Activated CD4-positive, alpha-beta memory T cell treated with anti-CD3 and anti-CD28 coated beads, Interleukin-2, amount 10 ng/mL, durations not matched to agents 7 days and 5 days (primary cell): ENCODE data around the gene VPS41. TPM values are rescaled to one million over a fixed set of nuclear protein-coding genes. Genes with fewer than 3 reads are reported as not detected.

Experiments
- CTCF ChIA-PET: fragments of 350-600 bp; sonication (Branson Sonifier 250); formaldehyde crosslinking; loops from one replicate; lab custom pipeline; 2021; ENCODE audit warnings: antibody characterized with exemption, inconsistent platforms; lab: Charles Lee
- POLR2A ChIA-PET: fragments of 350-600 bp; sonication (Branson Sonifier 250); formaldehyde crosslinking; loops from one replicate; lab custom pipeline; 2021; ENCODE audit warnings: antibody characterized with exemption; lab: Charles Lee
- DNase-seq: peaks from one replicate; pipeline ENCODE4 v3.0.0-alpha.2; 2020
- H3K27ac Mint-ChIP-seq: one replicate; pipeline ENCODE4 v1.8.0; 2021; ENCODE audit warnings: mild to moderate bottlenecking, mixed read lengths
- H3K27me3 Mint-ChIP-seq: one replicate; pipeline ENCODE4 v1.8.0; 2021; ENCODE audit warnings: mixed read lengths
- H3K36me3 Mint-ChIP-seq: one replicate; pipeline ENCODE4 v1.8.0; 2021; ENCODE audit warnings: low read depth, mixed read lengths
- H3K4me1 Mint-ChIP-seq: one replicate; pipeline ENCODE4 v1.8.0; 2021; ENCODE audit warnings: mixed read lengths
- H3K4me3 Mint-ChIP-seq: one replicate; pipeline ENCODE4 v1.8.0; 2021; ENCODE audit warnings: mild to moderate bottlenecking, mixed read lengths
- H3K9me3 Mint-ChIP-seq: one replicate; pipeline ENCODE4 v1.8.0; 2021; ENCODE audit warnings: mixed read lengths
- total RNA-seq, 2 experiments: library from RNA; stranded (reverse); gene quantifications; one replicate each; pipeline ENCODE4 v1.2.3, GENCODE V29; 2021

VPS41 gene
- total RNA-seq, 2 experiments from 2014 or later = 52.8 to 54.8 TPM

DNA sequence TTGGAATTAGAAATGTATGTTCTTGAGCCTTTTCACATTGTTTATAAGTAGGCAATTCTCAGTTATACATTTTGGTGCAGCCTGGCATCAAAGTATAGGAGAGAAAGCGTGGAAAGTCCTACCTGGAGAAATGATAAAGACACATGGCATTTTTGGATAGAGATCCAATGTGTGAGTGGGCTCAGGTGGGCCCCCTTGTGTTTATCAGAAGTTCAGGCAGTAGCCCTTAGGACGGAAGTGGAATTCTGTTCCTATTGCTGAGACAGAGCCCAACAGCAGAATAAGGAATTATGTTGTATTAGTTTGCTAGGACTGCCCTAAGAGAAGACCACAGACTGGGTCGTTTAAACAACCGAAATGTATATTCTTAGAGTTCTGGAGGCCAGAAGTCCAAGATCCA is 192.6 kb downstream of the VPS41 start:
- no peak overlapping the region for H3K27ac Mint-ChIP-seq
- DNase-seq = no peak
- peaks cover 10% of the 10 kb centered on the region for H3K36me3 Mint-ChIP-seq
- H3K4me1 Mint-ChIP-seq = no peaks in the 10 kb centered on the region
- peaks cover 6% of the 10 kb centered on the region for H3K9me3 Mint-ChIP-seq
- POLR2A ChIA-PET = no interaction called here
- CTCF ChIA-PET = interaction anchor here (0.8 to 1.4 kb wide), 2 partner anchors 8 to 501 kb away, joined by 3 to 4 read pairs; no protein-coding TSS in a partner anchor
- H3K4me3 Mint-ChIP-seq = no peak overlapping the region
- peaks cover 3% of the 10 kb centered on the region for H3K27me3 Mint-ChIP-seq

- DNase-seq = no peak
- H3K27me3 Mint-ChIP-seq = peaks cover 8% of the 10 kb centered on the region
- no peak overlapping the region for H3K27ac Mint-ChIP-seq
- H3K4me1 Mint-ChIP-seq = peaks cover 7% of the 10 kb centered on the region
- no peaks in the 10 kb centered on the region for H3K36me3 Mint-ChIP-seq
- H3K4me3 Mint-ChIP-seq = no peak overlapping the region
- ChIA-PET POLR2A (no interaction called here), CTCF (no interaction called here)
- H3K9me3 Mint-ChIP-seq = no peaks in the 10 kb centered on the region
These were observed 199.9 kb downstream of the VPS41 start for GRCh38 chr7:38709123-38709522.

- H3K36me3 Mint-ChIP-seq = no peaks in the 10 kb centered on the region
- no peaks in the 10 kb centered on the region for H3K9me3 Mint-ChIP-seq
- POLR2A ChIA-PET = no interaction called here
- peaks cover 6% of the 10 kb centered on the region for H3K27me3 Mint-ChIP-seq
- H3K27ac Mint-ChIP-seq = no peak overlapping the region
- H3K4me3 Mint-ChIP-seq = no peak overlapping the region
- DNase-seq = no peak
- peaks cover 7% of the 10 kb centered on the region for H3K4me1 Mint-ChIP-seq
- CTCF ChIA-PET = no interaction called here
These were observed 204.2 kb downstream of the VPS41 start for GRCh38 chr7:38704751-38705150.

GRCh38 chr7:38704041-38704547 is 204.9 kb downstream of the VPS41 start:
- CTCF ChIA-PET = no interaction called here
- H3K36me3 Mint-ChIP-seq = no peaks in the 10 kb centered on the region
- H3K9me3 Mint-ChIP-seq = no peaks in the 10 kb centered on the region
- H3K27me3 Mint-ChIP-seq = peaks cover 6% of the 10 kb centered on the region
- H3K4me1 Mint-ChIP-seq = peaks cover 4% of the 10 kb centered on the region
- POLR2A ChIA-PET = no interaction called here
- H3K27ac Mint-ChIP-seq = no peak overlapping the region
- DNase-seq = no peak
- no peak overlapping the region for H3K4me3 Mint-ChIP-seq

- no peak overlapping the region for H3K27ac Mint-ChIP-seq
- H3K27me3 Mint-ChIP-seq = peaks cover 6% of the 10 kb centered on the region
- ChIA-PET CTCF (no interaction called here), POLR2A (no interaction called here)
- no peak overlapping the region for H3K4me3 Mint-ChIP-seq
- no peaks in the 10 kb centered on the region for H3K9me3 Mint-ChIP-seq
- peaks cover 2% of the 10 kb centered on the region for H3K4me1 Mint-ChIP-seq
- no peak for DNase-seq
- no peaks in the 10 kb centered on the region for H3K36me3 Mint-ChIP-seq
These were observed 205.9 kb downstream of the VPS41 start for GRCh38 chr7:38703093-38703492.

DNA sequence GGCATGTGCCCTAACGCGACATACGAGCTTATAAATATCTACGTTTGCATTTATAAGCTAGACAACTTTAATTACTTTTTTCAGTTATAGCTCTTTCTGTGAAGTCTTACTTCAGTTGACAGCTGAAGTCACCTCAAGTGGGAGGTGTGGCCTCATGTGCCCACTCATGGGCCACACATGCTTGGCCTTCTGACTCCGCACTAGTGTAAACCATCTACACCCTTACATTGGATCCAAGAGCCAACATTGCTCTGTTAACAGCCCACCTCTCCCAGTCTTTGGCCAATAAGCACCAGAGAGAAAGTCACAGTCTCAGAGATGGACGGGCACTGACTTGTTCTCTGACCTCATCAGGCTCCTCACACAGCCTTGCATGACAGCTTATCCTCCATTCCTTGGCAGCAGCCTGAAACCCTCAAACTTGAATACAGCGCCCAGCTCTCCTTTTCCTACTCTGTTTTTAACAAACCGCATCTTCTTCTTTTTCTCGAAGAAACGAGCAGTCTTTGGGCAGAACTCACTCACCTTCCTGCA is 206.9 kb downstream of the VPS41 start:
- POLR2A ChIA-PET = no interaction called here
- Mint-ChIP-seq H3K27me3 (peaks cover 4% of the 10 kb centered on the region), H3K27ac (no peak overlapping the region), H3K4me3 (no peak overlapping the region), H3K4me1 (no peaks in the 10 kb centered on the region), H3K9me3 (no peaks in the 10 kb centered on the region), H3K36me3 (no peaks in the 10 kb centered on the region)
- CTCF ChIA-PET = no interaction called here
- DNase-seq = no peak

- no peaks in the 10 kb centered on the region for H3K9me3 Mint-ChIP-seq
- DNase-seq = no peak
- ChIA-PET CTCF (no interaction called here), POLR2A (no interaction called here)
- H3K4me1 Mint-ChIP-seq = no peaks in the 10 kb centered on the region
- no peak overlapping the region for H3K27ac Mint-ChIP-seq
- H3K27me3 Mint-ChIP-seq = peaks cover 4% of the 10 kb centered on the region
- no peak overlapping the region for H3K4me3 Mint-ChIP-seq
- H3K36me3 Mint-ChIP-seq = no peaks in the 10 kb centered on the region
These were observed 208.9 kb downstream of the VPS41 start for GRCh38 chr7:38700116-38700515.

GRCh38 chr7:38699471-38699870 is 209.5 kb downstream of the VPS41 start:
- H3K27ac Mint-ChIP-seq = no peak overlapping the region
- no peak overlapping the region for H3K4me3 Mint-ChIP-seq
- DNase-seq = no peak
- H3K9me3 Mint-ChIP-seq = no peaks in the 10 kb centered on the region
- POLR2A ChIA-PET = no interaction called here
- peaks cover 6% of the 10 kb centered on the region for H3K27me3 Mint-ChIP-seq
- CTCF ChIA-PET = interaction anchor here (0.6 kb wide), 1 partner anchor 249 kb away, joined by 3 read pairs; no protein-coding TSS in a partner anchor
- H3K36me3 Mint-ChIP-seq = no peaks in the 10 kb centered on the region
- H3K4me1 Mint-ChIP-seq = no peaks in the 10 kb centered on the region

DNA sequence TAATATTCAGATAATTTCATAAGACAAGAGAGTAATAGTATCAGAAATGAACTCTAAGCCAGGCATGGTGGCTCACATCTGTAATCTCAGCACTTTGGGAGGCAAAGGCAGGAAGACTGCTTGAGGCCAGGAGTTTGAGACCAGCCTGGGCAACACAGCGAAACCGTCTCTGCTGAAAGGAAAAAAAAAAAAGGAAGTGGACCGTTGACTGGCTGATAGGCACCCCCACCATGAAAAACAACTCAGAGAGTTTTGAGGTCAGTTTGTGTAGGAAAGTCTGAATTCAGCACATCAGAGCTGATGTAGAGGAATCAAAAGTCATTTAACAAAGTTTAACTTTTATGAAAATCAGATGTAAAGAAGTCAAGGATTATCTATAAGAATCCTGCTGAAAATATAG is 214.7 kb downstream of the VPS41 start:
- H3K9me3 Mint-ChIP-seq = no peaks in the 10 kb centered on the region
- ChIA-PET POLR2A (no interaction called here), CTCF (no interaction called here)

DNA sequence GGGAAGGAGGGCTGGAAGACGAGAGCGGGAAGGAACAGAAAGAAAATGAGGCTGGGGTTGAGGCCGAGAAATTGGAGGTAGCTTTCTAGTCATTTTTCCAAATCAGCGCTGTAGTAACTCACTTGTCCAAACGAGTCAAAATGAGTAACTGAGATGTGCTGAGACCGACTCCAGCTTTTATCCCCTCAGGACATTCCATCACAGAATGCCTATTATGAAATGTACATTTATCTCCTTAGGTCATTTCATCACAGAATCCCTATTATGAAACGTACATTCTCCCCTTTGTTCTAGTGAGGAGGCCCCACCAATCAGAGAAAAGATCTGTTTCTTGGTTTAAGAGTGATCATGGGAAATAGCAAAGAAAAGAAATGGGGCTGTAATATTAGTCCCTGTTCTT is 222.1 kb downstream of the VPS41 start:
- H3K4me3 Mint-ChIP-seq = no peak overlapping the region
- CTCF ChIA-PET = no interaction called here
- H3K27me3 Mint-ChIP-seq = peaks cover 9% of the 10 kb centered on the region
- H3K36me3 Mint-ChIP-seq = no peaks in the 10 kb centered on the region
- no peaks in the 10 kb centered on the region for H3K4me1 Mint-ChIP-seq
- DNase-seq = no peak
- POLR2A ChIA-PET = no interaction called here
- H3K9me3 Mint-ChIP-seq = no peaks in the 10 kb centered on the region
- H3K27ac Mint-ChIP-seq = no peak overlapping the region

More for the DNA sequence above, 214.7 kb downstream of the VPS41 start:
- Mint-ChIP-seq H3K27ac (no peak overlapping the region), H3K36me3 (no peaks in the 10 kb centered on the region), H3K4me3 (no peak overlapping the region), H3K4me1 (no peaks in the 10 kb centered on the region), H3K27me3 (peaks cover 4% of the 10 kb centered on the region)
- DNase-seq = no peak

GRCh38 chr7:38685851-38686250 is 223.1 kb downstream of the VPS41 start:
- H3K36me3 Mint-ChIP-seq = no peaks in the 10 kb centered on the region
- no peak overlapping the region for H3K4me3 Mint-ChIP-seq
- CTCF ChIA-PET = no interaction called here
- H3K9me3 Mint-ChIP-seq = no peaks in the 10 kb centered on the region
- no peaks in the 10 kb centered on the region for H3K4me1 Mint-ChIP-seq
- POLR2A ChIA-PET = no interaction called here
- no peak overlapping the region for H3K27ac Mint-ChIP-seq
- no peak for DNase-seq
- H3K27me3 Mint-ChIP-seq = peaks cover 14% of the 10 kb centered on the region

GRCh38 chr7:38682606-38683005 is 226.4 kb downstream of the VPS41 start:
- H3K4me3 Mint-ChIP-seq = no peak overlapping the region
- CTCF ChIA-PET = no interaction called here
- no peaks in the 10 kb centered on the region for H3K4me1 Mint-ChIP-seq
- H3K36me3 Mint-ChIP-seq = no peaks in the 10 kb centered on the region
- H3K27me3 Mint-ChIP-seq = peaks cover 14% of the 10 kb centered on the region
- POLR2A ChIA-PET = no interaction called here
- H3K9me3 Mint-ChIP-seq = no peaks in the 10 kb centered on the region
- no peak overlapping the region for H3K27ac Mint-ChIP-seq
- DNase-seq = no peak

- CTCF ChIA-PET = no interaction called here
- no peak for DNase-seq
- no peaks in the 10 kb centered on the region for H3K36me3 Mint-ChIP-seq
- H3K4me1 Mint-ChIP-seq = no peaks in the 10 kb centered on the region
- H3K27ac Mint-ChIP-seq = no peak overlapping the region
- H3K9me3 Mint-ChIP-seq = no peaks in the 10 kb centered on the region
- H3K4me3 Mint-ChIP-seq = no peak overlapping the region
- POLR2A ChIA-PET = no interaction called here
- H3K27me3 Mint-ChIP-seq = peaks cover 14% of the 10 kb centered on the region
These were observed 227.1 kb downstream of the VPS41 start for GRCh38 chr7:38681882-38682281.

GRCh38 chr7:38679419-38679818 is 229.6 kb downstream of the VPS41 start:
- ChIA-PET CTCF (interaction anchor here (0.6 to 1.6 kb wide), 3 partner anchors 19 to 73 kb away, joined by 3 to 4 read pairs (median 4); no protein-coding TSS in a partner anchor), POLR2A (no interaction called here)
- DNase-seq = no peak
- H3K4me3 Mint-ChIP-seq = no peak overlapping the region
- H3K9me3 Mint-ChIP-seq = no peaks in the 10 kb centered on the region
- no peaks in the 10 kb centered on the region for H3K4me1 Mint-ChIP-seq
- H3K36me3 Mint-ChIP-seq = no peaks in the 10 kb centered on the region
- H3K27me3 Mint-ChIP-seq = peaks cover 14% of the 10 kb centered on the region
- H3K27ac Mint-ChIP-seq = no peak overlapping the region
